GM21786 (cell line): ENCODE results near the gene IQSEC1.

Experiments
- ATAC-seq: cut with Tn5 transposase; IDR thresholded peaks from one replicate; pipeline ENCODE4 v1.9.1; 2021; ENCODE audit not compliant: unreplicated experiment

Gene IQSEC1

DNA sequence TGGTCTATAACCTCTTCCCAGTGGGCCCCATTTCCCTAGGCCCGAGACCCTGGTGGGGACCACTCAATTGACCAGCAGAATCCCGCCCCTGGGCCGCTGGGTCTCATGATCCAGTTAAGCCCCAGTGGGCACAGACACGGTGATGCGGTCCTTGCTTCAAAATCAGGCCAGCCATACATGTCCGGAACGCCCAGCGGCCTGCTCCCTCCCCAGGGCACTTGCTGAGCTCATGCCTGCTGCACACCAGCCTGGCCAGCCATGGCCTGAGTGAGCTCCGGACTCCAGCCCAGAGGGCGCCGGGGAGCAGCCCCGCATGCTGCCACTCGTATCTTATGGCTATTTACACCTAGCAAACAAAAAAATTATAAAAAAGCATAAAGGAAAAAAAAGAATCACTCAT, 34.4 kb upstream of the IQSEC1 start:
- no peak for ATAC-seq

DNA sequence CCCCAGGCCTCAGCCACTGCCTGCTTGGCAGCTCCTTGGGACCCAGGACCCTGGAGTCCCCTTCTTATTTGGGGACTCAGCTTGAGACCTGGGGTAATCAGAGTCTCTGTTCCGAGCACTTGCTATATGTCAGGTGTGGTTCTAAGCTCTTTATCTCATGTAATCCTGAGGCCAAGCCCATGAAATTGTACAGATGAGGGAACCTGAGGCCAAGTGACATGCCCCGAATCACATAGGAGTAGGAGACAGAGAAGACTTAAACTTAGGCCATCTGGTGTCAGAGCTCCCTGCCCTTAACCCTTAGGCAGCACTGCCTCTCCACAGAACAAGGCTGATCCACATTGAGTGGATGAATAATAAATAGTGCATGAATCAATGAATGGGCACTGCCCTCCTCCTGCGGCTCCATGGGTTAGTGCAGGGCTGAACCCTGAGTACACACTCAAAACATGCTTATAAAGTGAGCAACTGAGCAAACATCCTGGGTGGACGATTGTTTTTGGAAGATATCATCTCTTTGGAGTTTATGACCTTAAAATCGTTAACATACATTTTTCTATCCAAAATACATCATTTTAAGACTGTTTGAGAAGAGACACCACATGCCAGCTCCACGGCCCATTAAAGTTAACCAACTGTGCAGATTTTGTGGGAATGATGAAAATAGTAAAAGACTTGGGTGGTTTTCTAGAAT, 33.2 kb upstream of the IQSEC1 start:
- no peak for ATAC-seq

DNA sequence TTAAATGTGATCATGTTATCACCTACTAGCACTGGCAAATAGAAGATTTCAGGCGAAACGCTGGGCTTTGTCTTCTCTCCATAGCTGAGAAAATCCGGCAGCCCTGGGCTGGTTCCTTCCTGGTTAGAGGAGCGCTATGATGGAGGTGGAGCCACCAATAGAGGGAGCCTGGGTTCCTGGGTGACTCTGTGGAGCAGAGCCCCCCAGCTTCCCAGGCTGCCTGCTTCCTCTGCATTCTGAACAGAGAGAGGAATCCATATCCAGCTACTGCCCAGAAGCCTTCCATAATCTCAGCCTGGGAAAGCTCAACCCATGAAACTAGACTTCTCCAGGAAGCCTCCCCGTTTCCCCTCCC, 32.6 kb upstream of the IQSEC1 start:
- ATAC-seq, result no peak

DNA sequence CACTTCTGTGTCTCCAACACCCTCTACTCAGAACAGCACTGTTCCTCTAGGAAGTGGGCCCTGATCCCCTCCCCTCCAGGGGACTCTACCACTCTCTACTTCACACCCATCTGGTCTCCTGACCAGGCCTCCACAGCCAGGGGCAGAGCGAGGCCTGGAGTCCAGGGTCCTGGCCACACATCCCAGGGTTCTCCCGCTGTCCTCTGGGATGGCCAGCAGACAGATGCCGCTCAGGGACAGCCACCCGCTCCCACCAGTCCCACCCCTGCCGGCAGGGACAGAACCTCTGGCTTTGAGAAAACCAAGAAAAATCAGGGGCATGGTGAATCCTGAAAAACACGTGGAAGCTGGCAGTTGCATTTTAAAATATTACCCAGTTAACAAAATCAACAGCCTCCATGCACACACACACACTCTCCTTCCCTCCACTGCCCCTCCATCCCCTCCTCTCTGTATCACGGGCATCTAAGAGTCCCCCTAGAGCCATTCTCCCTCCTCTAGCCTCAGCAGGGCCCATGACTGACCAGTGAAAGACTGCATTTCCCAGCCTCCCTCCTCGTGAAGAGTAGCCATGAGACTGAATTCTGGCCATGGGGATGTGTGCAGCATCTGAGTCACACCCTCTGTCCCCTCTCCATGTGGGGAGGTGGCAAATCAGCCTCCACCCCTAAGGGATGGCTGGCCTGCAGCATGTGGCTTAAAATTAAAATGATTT, 32.1 kb upstream of the IQSEC1 start:
- no peak for ATAC-seq

DNA sequence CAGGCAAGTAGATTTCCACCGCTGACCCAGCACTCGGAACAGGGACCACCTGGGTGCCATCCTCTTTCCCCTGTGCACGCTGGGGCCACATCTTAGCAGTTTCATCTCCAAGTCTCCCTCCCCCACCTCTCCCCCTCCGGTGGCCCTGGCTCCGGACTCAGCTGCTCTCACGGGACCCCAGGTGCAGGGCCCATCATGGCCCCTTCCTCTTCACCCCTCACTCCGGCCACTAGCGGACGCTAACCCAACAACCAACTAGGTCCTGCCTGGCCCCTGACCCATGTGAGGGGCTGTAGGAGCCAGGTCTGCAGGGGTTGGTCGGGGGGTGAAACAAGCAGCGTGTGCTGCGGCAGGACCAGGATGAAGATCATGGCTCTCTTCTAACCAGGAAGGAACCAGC, 31.3 kb upstream of the IQSEC1 start:
- ATAC-seq, result no peak

DNA sequence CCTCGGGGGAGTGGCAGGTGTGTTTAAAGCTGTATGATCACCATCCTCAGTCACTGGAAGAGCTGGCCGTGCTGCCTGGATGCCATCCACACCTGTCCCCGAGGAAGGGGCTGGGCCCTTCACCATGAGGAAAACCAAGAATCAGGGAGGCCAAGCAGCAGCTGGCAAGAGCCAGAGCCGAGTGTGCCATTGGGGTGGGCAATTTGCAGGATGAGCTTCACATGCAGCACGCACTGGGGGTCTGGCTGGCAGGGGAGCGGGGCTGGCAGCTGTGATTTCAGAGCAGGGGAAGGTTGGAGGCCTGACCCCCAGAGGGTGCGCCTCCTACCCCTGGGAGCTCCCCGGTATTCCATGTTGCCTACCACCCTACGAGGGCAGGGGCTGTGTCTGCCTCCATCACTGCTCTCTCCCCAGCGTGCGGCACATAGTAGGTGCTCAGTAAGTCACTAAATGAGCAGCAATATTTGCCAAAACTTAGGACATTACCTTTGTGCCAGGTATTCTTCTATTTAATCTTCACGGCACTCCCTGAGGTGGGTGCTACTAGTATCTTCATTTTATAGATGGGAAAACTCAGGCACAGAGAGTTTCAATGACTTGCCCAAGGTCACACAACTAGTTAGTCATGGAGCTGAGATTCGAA, 30.3 kb upstream of the IQSEC1 start:
- ATAC-seq, result no peak

DNA sequence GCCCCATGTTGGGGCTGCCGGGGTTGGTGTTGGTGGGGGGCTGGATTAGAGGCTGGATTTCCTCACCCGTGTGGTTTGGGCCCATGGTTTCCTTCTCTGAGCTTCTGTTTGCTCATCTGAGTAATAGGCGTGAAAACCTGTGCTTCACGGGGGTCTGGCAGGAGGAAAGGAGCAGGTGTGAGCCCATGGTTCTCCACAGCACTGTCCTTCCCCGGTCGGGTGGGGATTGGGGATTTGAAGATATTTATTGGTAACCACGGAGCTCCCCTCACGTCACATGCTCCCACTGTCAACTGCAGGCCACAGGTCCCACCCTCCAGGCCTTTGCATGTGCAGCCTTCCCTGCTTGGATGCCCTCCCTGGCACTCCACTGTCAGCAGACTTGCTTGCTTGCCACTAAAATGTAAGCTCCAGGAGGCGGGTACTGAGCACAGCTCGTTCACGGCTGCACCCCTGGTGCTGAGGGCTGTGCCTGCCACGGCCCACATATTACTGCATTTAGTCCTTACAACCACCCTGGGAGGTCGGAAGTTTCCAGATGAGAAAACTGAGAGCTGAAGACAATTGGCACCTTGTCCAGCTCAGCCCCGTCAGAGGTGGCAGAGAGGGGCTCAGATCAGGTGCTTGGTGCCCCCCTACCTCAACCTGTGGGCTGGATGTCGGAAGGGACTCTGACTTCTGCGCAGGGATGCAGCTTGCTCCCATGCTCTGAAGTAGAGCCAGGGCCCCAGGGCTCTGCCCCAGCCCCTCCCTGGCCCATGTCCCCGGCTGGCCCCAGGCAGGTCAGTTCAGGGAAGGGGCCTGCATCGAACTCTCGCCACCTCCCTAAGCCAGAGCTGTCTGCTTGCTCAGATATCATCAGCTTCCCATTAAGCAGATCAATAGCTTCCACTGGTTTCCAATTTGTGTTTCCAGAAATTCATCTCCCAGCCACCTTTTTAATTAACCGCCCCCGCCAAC, 29.4 kb upstream of the IQSEC1 start:
- no peak for ATAC-seq

DNA sequence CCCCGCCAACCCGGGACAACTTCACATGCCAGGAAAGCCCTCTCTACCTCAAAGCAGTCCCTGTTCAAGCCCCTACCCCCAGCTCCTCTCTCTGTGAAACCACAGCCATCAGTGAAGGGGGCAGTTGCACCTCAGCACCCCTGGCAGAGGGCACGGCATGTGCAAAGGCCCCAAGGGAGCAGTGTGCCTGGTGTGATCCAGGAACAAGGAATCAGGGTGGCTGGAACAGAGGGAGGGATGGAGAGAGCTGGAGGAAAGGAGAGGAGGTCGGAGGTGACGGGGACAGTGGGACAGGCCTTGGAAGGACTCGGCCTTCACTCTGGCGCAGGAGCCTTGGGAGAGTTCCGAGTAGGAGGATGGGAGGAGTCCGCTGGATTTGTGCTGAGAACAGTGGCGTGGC, 26.5 kb upstream of the IQSEC1 start:
- ATAC-seq, result no peak

DNA sequence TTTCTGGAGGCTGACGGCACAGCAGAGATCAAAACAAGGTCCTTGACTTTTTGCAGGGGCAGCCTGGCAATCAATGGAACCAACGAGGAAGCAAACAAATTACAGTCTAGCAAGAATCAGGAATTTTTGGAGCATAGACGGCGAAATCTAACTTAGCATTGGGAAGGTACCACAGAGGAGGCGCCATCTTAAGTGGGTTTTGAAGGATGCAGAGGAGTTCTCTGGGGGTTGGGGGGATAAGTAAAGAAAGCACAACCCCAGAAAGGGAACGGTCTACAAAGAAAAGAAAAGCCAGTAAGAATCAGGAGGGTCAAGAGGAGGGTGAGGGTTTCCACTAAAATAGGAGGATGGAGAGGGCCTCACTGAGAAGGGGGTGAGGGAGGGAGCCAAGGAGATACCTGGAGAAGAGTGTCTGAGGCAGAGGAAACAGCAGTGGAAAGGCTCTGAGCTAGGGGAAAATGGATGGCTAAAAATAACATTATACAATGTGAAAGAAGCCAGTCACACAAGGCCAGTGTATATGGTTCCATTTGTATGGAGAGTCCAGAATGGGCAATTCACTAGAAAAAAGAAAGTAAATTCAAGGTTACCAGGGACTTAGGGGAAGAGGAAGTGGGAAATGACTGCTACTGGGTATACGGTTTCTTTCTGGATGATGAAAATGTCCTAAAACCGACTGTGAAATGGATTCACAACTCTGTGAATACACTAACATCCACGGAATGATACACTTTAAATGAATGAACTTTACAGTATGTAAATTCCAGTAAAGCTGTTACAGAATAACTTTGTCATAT, 25.2 kb upstream of the IQSEC1 start:
- no peak for ATAC-seq

DNA sequence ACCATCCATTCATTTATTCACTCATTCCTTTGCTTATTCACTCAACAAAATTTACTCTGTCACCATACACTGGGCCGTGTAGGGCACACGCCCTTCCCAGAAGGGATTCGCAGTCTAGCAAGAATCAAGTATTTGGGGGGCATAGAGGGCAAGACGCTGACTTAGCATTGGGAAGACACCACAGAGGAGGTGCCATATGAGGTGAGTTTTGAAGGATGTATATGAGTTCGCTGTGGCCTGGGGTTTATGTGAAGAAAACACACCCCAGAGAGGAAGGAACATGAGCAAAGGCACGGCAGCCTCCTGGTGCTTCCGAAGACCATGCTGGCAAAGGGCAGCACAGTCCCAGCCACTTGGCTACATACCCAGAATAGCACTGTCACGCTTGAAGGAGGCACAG, 23.1 kb upstream of the IQSEC1 start:
- ATAC-seq, result no peak

DNA sequence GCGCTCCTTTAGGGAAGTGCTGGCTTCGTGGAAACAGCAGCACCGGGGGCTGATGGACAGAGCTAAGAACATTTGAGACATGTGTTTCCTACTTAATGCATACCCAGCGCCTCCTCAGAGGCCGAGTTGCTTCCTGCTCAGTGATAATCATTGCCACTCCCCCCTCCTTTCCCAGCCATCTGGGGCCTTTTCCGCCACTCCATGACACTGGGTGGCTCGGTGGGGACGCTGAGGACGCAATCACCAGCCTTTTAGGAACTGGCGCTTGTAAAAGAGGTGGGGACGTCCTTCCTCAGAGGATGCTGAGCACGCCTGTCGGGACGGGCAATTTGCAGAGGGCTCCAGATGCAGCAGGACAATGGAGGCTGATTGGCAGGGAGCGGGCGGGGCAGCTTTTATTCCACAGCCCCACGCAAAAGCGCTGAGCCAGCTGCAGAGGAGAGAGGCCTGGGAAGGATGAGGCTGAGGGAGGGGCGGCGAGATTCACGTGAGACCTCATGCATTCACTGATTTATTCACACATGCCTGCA, 22.2 kb upstream of the IQSEC1 start:
- no peak for ATAC-seq

DNA sequence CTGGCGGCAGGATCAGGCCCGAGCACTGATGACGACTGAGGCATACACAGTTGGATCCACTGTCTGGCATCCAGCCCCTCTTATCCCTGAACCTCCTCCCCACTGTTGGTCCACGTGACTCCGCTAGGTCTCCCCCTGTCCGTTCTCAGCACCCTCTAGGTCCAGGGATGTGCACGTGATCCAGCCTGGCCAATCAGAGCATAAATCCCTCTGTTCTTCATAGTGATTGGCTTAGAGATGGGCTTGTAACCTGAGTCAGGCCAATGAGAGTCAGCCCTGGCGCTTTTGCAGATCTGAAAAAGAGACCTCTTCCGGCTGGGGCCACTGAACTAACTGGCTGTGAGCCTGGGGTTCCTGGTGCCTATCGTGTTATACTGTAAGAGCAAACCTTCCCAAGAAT, 20.5 kb upstream of the IQSEC1 start:
- no peak for ATAC-seq

DNA sequence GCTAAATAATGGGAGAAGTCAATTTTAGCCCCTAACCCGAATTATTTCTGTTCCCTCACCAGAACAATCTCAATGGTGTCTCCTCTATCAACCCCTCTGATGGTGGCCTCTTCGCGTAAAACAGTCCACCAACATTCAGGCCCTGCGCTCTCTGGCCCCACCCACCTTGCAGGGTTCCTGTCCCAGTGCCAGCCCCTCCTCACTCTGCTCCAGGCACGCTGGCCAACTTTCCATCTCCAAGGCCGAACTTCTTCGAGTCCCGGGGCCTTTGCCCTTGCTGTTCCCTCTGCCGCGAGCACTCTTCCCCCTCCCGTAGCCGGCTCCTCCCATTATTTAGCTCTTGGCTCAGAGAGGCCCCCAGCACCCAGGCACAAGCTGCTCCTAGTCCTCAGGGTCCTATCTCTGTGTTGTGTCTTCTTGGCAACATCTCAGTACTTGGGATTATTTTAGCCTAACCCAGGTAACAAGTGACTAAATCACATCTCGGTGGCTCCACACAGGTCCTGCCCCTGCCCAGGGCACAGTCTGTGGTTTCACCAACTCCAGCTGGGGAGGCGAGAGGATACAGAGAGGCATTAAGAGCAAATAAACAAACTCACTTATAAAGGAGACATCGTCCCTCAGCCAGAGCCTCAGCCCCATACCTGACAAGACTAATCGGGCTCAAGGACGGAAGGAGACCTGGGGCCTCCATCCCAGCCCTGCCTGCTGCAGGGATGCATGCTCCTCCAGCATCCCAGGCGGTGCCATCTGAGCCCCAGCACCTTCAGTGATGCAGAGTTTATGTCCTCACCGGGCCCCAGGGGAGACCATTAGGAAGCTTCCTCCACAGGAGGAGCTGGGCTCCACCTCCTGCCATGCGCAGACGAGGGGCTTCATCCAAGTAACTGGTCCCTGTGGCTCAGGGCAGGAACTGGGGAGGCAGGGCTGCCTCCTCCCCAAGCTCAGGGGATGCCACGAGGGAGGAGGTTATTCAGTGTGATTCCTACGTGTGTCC, 19.7 kb upstream of the IQSEC1 start:
- no peak for ATAC-seq

DNA sequence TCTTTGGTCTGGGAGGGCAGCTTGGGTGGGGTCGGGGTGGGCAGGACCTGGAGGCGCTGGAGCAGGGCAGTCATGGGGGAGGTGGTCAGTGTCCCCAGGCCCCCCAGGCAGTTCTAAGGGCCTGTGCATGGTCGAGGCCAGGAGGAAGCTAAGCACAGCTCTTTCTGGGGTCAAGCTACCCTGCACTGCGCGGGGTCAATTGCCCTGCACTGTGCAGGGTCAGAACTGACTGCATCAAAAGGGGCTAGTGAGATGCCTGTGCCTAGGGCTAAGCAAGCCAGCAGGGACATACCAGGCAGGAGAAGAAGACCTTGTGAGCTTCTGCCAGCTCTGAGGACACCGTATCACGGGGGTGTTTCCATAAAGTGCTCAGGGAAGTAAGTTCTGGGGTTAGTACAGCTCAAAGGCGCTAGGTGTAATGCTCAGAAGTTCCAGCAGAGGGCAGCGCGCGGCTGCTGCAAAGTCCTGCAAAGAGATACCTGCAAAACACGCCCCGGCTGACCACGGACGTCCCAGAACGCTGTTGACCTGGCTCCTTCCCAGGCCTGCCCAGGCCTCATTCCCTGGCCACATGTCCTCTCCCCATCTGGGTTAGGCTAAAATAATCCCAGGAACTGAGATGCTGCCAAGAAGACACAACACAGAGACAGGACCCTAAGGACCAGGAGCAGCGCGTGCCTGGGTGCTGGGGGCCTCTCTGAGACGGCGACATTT, 18.8 kb upstream of the IQSEC1 start:
- peak; percentile 44 for ATAC-seq

DNA sequence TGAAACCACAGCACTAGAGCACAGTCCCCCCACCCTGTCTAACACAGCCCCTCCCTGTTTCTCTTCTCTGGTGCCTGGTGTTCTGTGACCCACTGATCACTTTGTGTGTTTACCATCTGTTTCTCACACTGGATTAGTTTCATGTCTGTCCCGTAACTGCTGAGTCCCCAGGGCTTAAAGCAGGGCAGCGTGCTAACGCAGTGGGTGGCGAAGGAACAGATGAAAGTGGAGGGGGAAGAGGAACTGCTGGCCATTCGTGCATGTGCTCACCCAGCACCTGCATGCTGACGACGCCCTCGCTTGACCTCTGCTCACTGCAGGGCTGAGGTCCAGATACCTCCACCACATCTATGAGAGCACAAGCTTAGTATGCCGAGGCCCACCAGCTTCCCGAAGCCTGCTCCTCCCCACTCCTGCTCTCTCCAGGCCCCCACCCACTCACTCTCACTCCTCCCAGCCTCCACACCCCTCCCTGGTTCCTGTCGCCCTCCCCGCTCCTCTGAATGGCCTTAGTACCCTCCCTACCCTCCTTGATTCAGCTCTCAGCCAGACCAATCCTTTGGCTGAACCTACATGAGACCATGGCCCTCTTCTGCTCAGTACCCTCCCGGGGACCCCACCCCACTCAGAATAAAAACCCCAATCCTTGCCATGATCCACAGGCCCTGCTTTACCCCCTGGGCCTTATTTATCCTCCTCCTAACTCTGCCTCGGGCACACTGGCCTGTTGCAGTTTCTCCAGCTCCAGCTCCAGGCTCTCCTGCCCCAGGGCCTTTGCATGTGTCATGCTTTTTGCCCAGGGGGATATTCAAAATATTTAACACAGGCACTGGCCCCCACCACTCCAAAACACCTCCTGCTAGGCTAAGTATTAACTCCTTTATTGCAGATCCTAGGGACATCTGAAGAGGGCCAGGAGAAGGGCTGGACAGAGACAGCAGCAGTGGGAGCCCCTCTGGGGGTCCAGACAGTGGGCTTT, 15.1 kb upstream of the IQSEC1 start:
- peak; percentile 54 for ATAC-seq

DNA sequence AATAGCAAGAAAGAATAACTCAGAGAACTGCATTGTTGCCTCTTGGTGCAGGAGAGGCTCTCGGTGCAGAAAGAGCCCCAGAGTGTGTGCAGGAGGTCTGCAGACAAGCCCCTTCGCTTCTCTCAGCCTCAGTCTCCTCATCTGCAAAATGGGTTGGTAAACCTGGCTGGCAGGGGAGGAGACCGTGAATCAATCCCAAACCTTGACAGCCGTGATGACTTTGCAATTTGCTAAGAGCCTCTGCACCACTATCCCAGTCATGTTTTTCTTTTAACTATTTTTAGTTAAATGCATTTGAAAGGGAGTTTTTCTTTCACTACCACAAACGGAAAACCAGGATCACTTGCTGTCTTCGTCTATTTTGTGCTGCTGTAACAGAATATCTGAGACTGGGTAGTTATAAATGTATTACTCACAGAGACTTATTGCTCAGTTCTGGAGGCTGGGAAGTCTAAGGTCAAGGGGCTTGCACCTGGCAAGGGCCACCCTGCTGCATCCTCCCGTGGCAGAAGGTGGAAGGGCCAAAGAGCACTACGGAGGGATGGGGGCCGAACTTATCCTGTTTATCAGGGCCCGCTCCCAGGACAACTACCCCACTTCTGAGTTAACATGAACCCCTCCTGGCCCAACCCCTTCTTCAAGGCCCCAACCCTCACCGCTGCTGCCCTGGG, 14.2 kb upstream of the IQSEC1 start:
- ATAC-seq, result no peak

DNA sequence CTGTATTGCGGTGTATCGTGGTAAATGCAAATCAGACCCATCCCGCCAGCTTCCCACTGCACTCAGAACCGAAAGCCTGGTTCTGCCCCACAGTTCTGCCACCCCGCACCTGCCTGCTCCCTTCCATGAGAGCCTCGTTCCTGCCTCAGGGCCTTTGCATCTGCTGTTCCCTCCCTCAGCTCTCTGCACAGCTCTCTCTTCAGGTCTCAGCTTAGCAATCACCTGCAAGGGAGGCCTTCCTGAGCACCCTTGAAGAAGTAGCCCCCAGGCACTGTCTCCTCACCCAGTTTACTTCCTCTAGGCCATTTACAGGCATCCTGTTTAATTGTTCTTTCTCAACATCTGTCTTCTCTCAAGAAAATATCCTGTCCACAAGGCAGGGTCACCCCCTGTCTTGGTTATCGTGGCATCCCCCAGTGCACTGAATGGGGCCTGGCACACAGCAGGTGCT, 13.3 kb upstream of the IQSEC1 start:
- ATAC-seq, result no peak
